Progenitor cell of endocrine pancreas (in vitro differentiated cells): ENCODE data around the gene F11R. TPM values are rescaled to one million over a fixed set of nuclear protein-coding genes. Genes with fewer than 3 reads are reported as not detected.

Source experiments
- DNase-seq: peaks from one replicate; pipeline ENCODE4 v3.0.0; 2021; ENCODE audit warnings: low spot score; ENCODE audit not compliant: unreplicated experiment
- H3K27ac Mint-ChIP-seq: 2 replicates; pipeline ENCODE4 v1.8.0; 2021; ENCODE audit warnings: mild to moderate bottlenecking, moderate library complexity, mixed read lengths
- H3K27me3 Mint-ChIP-seq: 2 replicates; pipeline ENCODE4 v1.8.0; 2021; ENCODE audit warnings: mixed read lengths
- H3K36me3 Mint-ChIP-seq: 2 replicates; pipeline ENCODE4 v1.8.0; 2022; ENCODE audit warnings: mixed read lengths; ENCODE audit not compliant: insufficient read depth
- H3K4me1 Mint-ChIP-seq: 2 replicates; pipeline ENCODE4 v1.8.0; 2021; ENCODE audit warnings: low read depth, mixed read lengths
- H3K4me3 Mint-ChIP-seq: 2 replicates; pipeline ENCODE4 v1.8.0; 2021; ENCODE audit warnings: low read depth, mild to moderate bottlenecking, moderate library complexity, mixed read lengths
- H3K9me3 Mint-ChIP-seq: 2 replicates; pipeline ENCODE4 v1.8.0; 2021; ENCODE audit warnings: low read depth, mixed read lengths
- CTCF ChIP-seq: fragments of 200-600 bp; sonication (generic); IDR thresholded peaks from one replicate; pipeline ENCODE4 v1.5.0; 2021; ENCODE audit warnings: antibody characterized with exemption, mild to moderate bottlenecking; ENCODE audit not compliant: unreplicated experiment
- total RNA-seq: library from RNA; stranded (reverse); gene quantifications from 2 replicates; pipeline ENCODE4 v1.2.1, GENCODE V29; 2021

The F11R gene
- total RNA-seq, 1 donor from 2014 or later = 149 TPM

- Mint-ChIP-seq H3K27ac (peak overlapping the region; percentile 69), H3K4me1 (peaks cover 8% of the 10 kb centered on the region), H3K4me3 (no peak overlapping the region)
These were observed 28.2 kb upstream of the F11R start for GRCh38 chr1:161048949-161049722.

GRCh38 chr1:161047436-161048420 is 26.8 kb upstream of the F11R start:
- Mint-ChIP-seq H3K27ac (no peak overlapping the region), H3K27me3 (peaks cover 5% of the 10 kb centered on the region), H3K4me3 (peak overlapping the region; percentile 29), H3K36me3 (peaks cover 8% of the 10 kb centered on the region), H3K9me3 (peaks cover 14% of the 10 kb centered on the region), H3K4me1 (peaks cover 10% of the 10 kb centered on the region)
- no peak for DNase-seq
- no peak for TF ChIP-seq CTCF

More at GRCh38 chr1:161048949-161049722, 28.2 kb upstream of the F11R start:
- no peak for TF ChIP-seq CTCF
- DNase-seq = no peak
- Mint-ChIP-seq H3K27me3 (peaks cover 5% of the 10 kb centered on the region), H3K36me3 (peaks cover 8% of the 10 kb centered on the region), H3K9me3 (peaks cover 14% of the 10 kb centered on the region)

GRCh38 chr1:161046605-161047228 is 25.8 kb upstream of the F11R start:
- no peak for TF ChIP-seq CTCF
- H3K27me3 Mint-ChIP-seq = peaks cover 5% of the 10 kb centered on the region
- DNase-seq = no peak
- H3K4me1 Mint-ChIP-seq = peaks cover 10% of the 10 kb centered on the region
- H3K27ac Mint-ChIP-seq = peak overlapping the region; percentile 100
- peaks cover 12% of the 10 kb centered on the region for H3K36me3 Mint-ChIP-seq
- peak overlapping the region; percentile 99 for H3K4me3 Mint-ChIP-seq
- peaks cover 14% of the 10 kb centered on the region for H3K9me3 Mint-ChIP-seq

GRCh38 chr1:161045736-161046604 is 25.0 kb upstream of the F11R start, which contains the start of gene USF1:
Gene USF1, minus strand, starts transcription at chr1:161045977. Its CDS starts 2,702 bp downstream, at chr1:161043275.
- H3K9me3 Mint-ChIP-seq = peaks cover 14% of the 10 kb centered on the region
- no peak for TF ChIP-seq CTCF
- peaks cover 10% of the 10 kb centered on the region for H3K4me1 Mint-ChIP-seq
- peaks cover 14% of the 10 kb centered on the region for H3K36me3 Mint-ChIP-seq
- peak within 1 kb of the TSS; percentile 99 for H3K4me3 Mint-ChIP-seq
- peak within 1 kb of the TSS; percentile 100 for H3K27ac Mint-ChIP-seq
- DNase-seq = peak; percentile 80
- peaks cover 5% of the 10 kb centered on the region for H3K27me3 Mint-ChIP-seq
